PC-9 (cell line): ENCODE measurements around the gene RNASEL.
"Not testable (repeated sequence)": the region's sequence is repeated elsewhere in the genome, so short reads cannot be mapped to it uniquely, and the experiment has no call there.

Experiments used
- EZH2 ChIP-seq: fragments of 200-600 bp; sonication (generic); IDR thresholded peaks from 2 replicates; pipeline ENCODE4 v1.8.0; 2017; ENCODE audit warnings: antibody characterized with exemption, low read depth
- TF ChIP-seq, protein P1 (sequence below): fragments of 200-600 bp; sonication (generic); conservative IDR thresholded peaks from 2 replicates; pipeline ENCODE4 v1.6.1; 2017; ENCODE audit warnings: mixed run types, antibody characterized with exemption, mild to moderate bottlenecking, moderate library complexity

DNA sequence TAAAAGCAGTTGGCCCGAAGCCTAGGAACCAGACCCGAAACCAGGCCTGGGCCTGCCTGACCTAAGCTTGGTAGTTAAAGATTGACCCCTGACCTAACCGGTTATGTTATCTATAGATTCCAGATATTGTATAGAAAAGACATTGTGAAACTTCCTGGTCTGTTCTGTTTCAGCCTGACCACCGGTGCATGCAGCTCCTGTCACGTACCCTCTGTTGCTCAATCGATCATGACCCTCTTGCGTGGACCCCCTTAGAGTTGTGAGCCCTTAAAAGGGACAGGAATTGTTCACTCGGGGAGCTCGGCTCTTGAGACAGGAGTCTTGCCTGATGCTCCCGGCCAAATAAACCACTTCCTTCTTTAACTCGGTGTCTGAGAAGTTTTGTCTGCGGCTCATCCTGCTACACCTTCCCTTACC lies 43.4 kb upstream of the RNASEL start:
- TF ChIP-seq, protein P1, sequence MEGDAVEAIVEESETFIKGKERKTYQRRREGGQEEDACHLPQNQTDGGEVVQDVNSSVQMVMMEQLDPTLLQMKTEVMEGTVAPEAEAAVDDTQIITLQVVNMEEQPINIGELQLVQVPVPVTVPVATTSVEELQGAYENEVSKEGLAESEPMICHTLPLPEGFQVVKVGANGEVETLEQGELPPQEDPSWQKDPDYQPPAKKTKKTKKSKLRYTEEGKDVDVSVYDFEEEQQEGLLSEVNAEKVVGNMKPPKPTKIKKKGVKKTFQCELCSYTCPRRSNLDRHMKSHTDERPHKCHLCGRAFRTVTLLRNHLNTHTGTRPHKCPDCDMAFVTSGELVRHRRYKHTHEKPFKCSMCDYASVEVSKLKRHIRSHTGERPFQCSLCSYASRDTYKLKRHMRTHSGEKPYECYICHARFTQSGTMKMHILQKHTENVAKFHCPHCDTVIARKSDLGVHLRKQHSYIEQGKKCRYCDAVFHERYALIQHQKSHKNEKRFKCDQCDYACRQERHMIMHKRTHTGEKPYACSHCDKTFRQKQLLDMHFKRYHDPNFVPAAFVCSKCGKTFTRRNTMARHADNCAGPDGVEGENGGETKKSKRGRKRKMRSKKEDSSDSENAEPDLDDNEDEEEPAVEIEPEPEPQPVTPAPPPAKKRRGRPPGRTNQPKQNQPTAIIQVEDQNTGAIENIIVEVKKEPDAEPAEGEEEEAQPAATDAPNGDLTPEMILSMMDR = not testable (repeated sequence)
- TF ChIP-seq EZH2 = not testable (repeated sequence)
